GM11168 (cell line): Measurements from ENCODE around the gene DGCR6.
"Not testable (repeated sequence)": the region's sequence is repeated elsewhere in the genome, so short reads cannot be mapped to it uniquely, and the experiment has no call there.

Source experiments
- in situ Hi-C: fragments of 300-500 bp; cut with MboI; formaldehyde crosslinking; loops from one replicate; pipeline ENCODE4 v1.12.0; 2022; ENCODE audit warnings: low sequenced_read_pairs; ENCODE audit not compliant: unreplicated experiment

Gene DGCR6

DNA sequence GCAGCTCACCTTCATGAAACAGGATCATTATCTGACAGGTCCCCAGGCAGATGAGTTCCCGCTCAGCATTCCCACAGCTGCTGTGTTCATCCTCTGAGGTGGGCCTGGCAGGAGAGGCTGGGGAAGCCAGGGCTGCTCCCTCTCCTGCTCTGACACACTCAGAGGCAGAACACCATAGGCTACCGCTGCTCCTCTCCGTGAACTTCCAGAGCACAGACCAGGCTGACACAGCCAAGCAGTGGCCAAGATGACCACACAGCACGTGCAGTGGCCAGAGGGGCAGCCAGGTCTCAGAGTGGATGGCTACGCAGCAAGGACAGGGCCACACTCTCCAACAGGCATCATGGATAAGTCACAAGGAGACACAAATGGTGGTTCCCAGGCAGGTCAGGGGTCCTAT lies 21.5 kb downstream of the DGCR6 start:
- in situ Hi-C loops = no loop called here

- in situ Hi-C loops = no loop called here
Observed at GRCh38 chr22:18929459-18929858, 23.3 kb downstream of the DGCR6 start.

DNA sequence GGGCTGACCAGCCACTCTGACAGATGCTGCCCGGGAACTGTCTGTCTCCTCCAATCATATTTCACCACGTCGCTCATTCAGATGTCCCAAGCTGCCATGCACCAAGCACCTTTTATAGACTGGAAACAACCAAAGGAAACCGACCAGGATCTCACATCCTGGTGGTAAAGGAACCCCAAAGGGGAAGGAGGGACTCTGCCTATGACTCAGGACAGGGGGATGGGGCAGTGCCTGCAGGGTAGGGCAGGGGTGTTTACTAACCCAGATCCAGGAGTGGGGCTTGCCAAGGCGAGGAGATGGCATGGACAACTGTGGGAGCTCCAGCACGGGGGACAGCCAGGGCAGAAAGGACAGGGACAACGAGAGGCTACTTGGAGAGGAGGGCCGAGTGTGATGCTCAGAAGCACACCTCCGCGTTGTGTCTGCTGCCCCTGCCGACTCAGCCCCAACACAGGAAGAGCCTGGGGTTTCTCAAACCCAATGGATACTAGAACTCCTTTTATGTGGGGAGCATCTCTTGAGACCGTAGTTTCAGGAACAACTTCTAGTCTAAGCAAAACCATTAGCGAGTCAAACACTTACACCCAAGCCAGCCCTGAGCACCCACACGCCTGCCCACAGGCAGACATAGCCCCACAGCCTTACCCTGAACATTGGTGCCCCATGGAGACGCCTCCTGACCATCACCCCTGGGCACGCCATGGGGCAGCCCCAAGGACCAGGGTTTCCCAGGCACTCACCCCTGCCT lies 26.0 kb downstream of the DGCR6 start:
- in situ Hi-C loops = no loop called here

DNA sequence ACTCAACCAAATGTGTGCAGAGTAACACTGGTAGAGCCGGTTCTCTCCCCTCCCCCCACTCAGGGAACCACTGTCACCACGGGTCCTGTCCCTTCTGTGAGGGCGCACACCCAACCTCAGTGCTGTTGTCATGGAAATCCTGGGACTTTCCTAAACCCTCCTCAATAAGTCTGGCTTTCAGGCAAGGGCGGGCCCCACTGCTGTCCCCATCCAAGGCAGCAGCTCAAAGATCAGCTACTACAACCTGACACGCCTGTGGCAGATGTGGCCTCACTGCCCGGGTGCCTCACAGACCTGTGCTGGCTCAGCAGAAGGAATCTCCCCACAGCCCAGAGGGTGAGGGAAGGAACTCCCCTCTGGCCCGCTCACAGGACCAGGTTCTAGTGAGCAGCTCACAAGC lies 27.8 kb downstream of the DGCR6 start:
- in situ Hi-C loops = no loop called here

GRCh38 chr22:18934688-18935087 lies 28.6 kb downstream of the DGCR6 start:
- in situ Hi-C loops = not testable (repeated sequence)

DNA sequence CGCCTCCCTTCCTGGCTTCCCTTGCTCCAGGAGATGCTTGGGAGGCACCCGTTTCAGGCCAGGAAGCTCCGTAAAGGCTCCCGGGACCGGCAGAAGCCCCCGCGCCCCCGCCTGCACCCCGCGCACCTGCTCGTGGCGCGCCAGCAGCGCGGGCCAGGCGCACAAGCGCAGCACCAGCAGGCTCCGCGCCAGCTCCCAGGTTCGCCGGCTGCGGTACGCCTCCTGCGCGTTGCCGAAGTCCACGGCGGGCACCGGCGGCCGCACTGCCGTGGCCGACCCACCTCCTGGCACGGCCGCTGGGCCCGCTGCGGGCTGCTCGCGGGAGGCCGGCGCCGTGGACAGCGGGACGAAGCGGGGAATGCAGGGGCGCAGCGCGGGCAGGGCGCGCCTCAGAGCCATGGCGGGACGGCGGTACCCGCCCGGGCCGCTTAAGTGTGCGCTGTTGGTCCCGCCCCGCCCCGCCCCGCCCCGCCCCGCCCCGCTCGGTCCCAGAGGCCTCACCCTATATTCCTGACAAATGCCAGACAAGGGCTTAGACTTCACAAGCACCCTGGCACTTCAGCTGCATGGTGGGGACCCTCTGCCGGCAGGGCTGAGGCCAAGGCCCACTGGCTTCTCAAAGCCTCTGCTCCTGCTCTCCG lies 29.9 kb downstream of the DGCR6 start, which contains the start of gene PRODH:
Gene PRODH, minus strand, starts transcription at position 405 of the 641 bp plus-strand sequence. Its CDS starts 6 bp downstream, at position 399.
- in situ Hi-C loops = no loop called here

GRCh38 chr22:18938691-18939090 lies 32.6 kb downstream of the DGCR6 start:
- in situ Hi-C loops = not testable (repeated sequence)

- in situ Hi-C loops = not testable (repeated sequence)
Observed at GRCh38 chr22:18947105-18947504, 41.0 kb downstream of the DGCR6 start.

DNA sequence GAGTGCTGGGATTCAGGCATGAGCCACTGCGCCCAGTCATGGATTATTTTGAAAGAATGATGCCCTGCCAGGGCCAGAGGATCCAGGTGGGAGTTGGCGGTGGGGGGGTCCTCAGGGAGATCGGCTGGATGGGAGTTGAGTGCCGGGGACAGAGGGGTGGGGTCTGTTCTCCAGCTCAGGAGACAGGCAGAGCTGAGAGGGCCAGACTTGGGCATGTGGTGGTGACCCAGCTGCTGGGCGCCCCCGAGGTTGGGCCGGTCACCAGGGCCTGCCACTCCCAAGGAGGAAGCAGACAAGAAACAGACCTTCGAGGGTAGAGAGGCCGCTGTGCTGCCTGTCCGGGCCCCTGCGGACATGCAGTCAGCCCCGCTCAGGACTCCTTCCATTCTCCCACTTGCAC lies 41.8 kb downstream of the DGCR6 start:
- in situ Hi-C loops = no loop called here

DNA sequence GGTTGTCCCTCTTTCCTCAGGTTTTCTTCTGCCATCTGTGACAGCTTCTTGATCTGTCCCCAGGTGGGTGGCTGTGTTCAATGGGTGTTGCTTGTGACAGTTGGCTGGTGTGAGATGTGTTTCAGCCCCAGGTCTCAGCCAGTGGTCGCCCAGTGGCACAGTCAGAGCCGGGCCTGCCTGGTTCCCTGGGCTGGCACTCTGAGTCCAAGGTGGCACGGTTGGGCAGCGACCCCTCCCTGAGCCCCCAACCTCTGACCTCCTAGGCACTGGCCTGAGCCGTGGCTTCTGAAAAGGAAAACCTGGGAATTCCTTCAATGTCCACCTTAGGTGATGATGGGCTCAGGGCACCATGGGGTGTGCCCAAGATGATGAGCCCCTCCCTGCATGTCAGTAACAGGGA lies 44.0 kb downstream of the DGCR6 start:
- in situ Hi-C loops = loop anchor here (5.0 kb wide), 1 partner anchor 1337 kb away; no protein-coding TSS in a partner anchor

- in situ Hi-C loops = loop anchor here (5.0 kb wide), 1 partner anchor 1335 kb away; no protein-coding TSS in a partner anchor
Observed at GRCh38 chr22:18952022-18952421, 45.9 kb downstream of the DGCR6 start.

GRCh38 chr22:18953128-18953527 lies 47.0 kb downstream of the DGCR6 start:
- in situ Hi-C loops = loop anchor here (5.0 kb wide), 1 partner anchor 1334 kb away; no protein-coding TSS in a partner anchor

DNA sequence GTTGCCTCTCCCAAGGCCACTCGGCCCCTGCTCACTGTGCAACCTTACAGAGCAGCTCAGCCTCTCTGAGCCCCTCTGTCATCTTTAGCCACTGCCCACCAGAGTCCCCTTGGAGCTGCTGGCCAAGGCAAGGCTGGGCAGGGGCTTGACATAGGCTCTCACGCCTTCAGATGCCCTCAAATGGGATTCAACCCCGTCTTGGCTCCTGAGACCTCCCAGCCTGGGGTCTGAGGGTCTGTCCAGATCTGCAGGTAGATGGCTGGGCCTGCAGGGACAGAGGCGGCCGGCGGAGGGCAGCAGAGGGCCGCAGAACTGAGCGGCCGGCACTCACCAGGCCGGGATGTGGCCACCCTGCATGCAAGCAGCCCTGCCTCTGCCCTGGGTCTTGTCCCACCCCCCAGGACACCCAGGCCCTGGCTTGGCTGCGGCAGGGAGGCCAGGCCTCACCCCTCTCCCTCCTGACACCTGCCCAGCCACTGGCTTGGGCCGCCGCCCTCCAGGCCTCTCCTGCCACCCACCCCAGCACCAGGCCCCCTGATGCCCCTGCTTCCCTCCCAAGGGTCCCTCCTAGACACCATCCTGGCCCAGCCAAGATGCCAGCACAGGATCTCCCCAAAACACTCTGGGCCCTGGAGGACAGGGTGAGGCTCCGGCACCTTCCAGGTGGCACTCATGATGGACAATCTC lies 48.3 kb downstream of the DGCR6 start:
- in situ Hi-C loops = loop anchor here (5.0 kb wide), 1 partner anchor 1333 kb away; no protein-coding TSS in a partner anchor

- in situ Hi-C loops = loop anchor here (5.0 kb wide), 1 partner anchor 1332 kb away; no protein-coding TSS in a partner anchor
Observed at GRCh38 chr22:18954990-18955571, 49.0 kb downstream of the DGCR6 start.

- in situ Hi-C loops = no loop called here
Observed at GRCh38 chr22:18955696-18956095, 49.6 kb downstream of the DGCR6 start.

GRCh38 chr22:18956121-18956895 lies 50.2 kb downstream of the DGCR6 start:
- in situ Hi-C loops = not testable (repeated sequence)

DNA sequence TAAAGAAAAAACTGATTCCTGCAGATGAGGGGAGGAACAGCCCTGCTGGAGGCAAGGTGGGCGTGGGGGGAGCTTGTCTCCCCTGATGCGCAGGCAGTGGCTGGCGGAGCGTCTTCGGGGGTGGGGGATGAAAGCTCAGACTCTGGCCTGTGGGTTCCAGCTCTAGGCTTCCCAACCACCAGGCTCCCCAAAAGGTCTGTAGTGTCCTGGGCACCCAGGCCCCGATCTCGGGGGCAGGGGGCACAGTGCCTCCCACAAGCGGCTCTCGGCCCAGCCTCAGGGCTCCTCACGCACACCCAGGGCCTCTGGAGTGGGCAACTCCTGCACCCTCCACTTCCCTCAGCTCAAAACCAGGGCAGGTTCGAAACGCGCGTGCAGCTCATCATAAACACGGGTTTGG lies 50.8 kb downstream of the DGCR6 start:
- in situ Hi-C loops = not testable (repeated sequence)

DNA sequence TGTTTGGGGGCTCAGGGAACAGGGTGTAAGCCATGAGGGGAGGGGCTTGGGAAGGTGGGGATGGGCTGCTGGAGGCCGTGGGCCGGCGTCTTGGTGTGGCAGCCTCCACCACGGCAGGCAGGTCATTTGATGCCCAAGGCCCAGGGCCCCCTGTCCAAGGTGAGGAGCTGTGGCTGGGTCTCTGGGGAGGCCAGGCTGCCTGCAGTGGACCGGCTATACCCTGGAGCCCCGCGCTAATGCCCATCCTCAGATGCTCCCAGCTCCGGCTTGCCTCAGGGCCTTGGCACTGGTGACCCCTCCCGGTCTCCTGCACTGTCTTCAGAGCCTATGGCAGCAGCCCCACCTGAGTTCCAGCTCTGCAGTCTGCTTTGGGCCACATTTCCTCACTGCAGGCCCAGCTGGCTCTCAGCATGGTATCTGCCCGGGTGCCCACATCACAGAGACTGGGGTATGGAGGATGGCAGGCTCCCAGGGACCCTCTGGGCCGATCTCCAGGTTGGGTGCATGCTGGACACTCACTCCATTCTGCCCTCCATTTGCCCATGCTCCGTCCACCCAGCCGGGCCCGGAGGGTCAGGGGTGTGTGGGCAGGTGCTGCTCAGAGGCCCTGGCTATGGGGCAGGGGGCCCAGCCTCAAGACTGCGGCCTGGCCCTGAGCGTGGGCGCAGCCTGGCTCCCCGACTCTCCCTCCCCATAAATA lies 51.7 kb downstream of the DGCR6 start:
- in situ Hi-C loops = not testable (repeated sequence)

- in situ Hi-C loops = not testable (repeated sequence)
Observed at GRCh38 chr22:18958321-18958705, 52.2 kb downstream of the DGCR6 start.
